ENCODE measurements around the gene SHANK1. TPM values are rescaled to one million over a fixed set of nuclear protein-coding genes. Genes with fewer than 3 reads are reported as not detected.

The SHANK1 gene
- total and polyA plus RNA-seq, 2 of the 4 experiments (the other 2 are of a cell fraction), result 6.1 to 6.7 TPM

DNA sequence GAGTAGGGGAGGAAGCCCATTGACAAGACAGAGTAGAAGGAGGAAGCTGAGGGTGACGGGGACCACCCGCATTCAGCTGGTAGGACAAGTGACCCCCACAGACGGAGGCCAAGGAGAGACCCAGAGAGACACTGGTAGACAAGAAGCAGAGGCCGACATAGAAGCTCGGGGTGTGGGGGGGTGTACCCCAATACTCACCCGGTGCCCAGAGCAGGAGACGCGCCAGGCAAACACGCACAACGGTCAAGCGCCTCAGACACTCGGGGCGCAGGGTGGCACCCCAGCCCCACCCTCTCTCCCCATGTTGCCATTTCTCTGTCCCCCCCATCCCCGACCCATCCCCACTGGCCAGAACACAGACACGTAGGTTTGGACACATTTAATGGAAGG, 23.5 kb downstream of the SHANK1 start:
- in situ Hi-C loops (cut with MboI; ENCODE audit: low sequenced_read_pairs) (no loop called here), intact Hi-C loops (cut with micrococcal nuclease) (no loop called here), dilution Hi-C loops (cut with HindIII; ENCODE audit: low sequenced_read_pairs, unreplicated experiment) (no loop called here)
- Histone ChIP-seq H3K27me3 (ENCODE audit: control insufficient read depth, insufficient read depth, low read length) (peaks cover 36% of the 10 kb centered on the region), H4K5ac (ENCODE audit: low read depth, low read length) (no peak overlapping the region), H4K8ac (ENCODE audit: low read depth in 2 of 2, low read length in 2 of 2) (no peak overlapping the region), H3K4ac (ENCODE audit: low read depth, low read length) (no peak overlapping the region), H2AFZ (replicated peaks; ENCODE audit: low read length, poor library complexity) (no peak overlapping the region), H3K9me1 (ENCODE audit: insufficient read depth, low read length) (peaks cover 3% of the 10 kb centered on the region; the same call in 1 of the 2 replicates), H2AK9ac (replicated peaks; ENCODE audit: low read depth, low read length, poor library complexity) (no peak overlapping the region), H3K56ac (ENCODE audit: extremely low read depth, insufficient read depth, low read length) (no peak overlapping the region), H3K4me3 (ENCODE audit: insufficient read depth, low read depth, low read length) (no peak overlapping the region), H3K27ac (ENCODE audit: insufficient read depth, low read length) (no peak overlapping the region), H3K14ac (replicated peaks; ENCODE audit: low read depth, low read length) (no peak overlapping the region), H4K20me1 (ENCODE audit: insufficient read depth, low read length) (no peaks in the 10 kb centered on the region; the same call in 1 of the 2 replicates), H3K18ac (ENCODE audit: low read depth, low read length) (no peak overlapping the region), H2BK15ac (ENCODE audit: low read depth, low read length) (no peak overlapping the region), H3K4me2 (ENCODE audit: low read depth, low read length) (no peak overlapping the region), H2AK5ac (ENCODE audit: low read depth, low read length) (no peak overlapping the region), H3K79me1 (ENCODE audit: low read depth in 1 of 2, low read length in 2 of 2) (no peaks in the 10 kb centered on the region), H3K9ac (ENCODE audit: low read depth, low read length) (no peak overlapping the region), H2BK120ac (ENCODE audit: low read depth, low read length) (no peak overlapping the region), H2BK20ac (ENCODE audit: low read depth, low read length) (no peak overlapping the region), H3K9me3 (ENCODE audit: control insufficient read depth, insufficient read depth, low read length) (no peaks in the 10 kb centered on the region), H3K4me1 (ENCODE audit: control insufficient read depth, insufficient read depth, low read length) (no peaks in the 10 kb centered on the region; the same call in 1 of the 2 replicates), H3K23ac (ENCODE audit: low read depth, low read length) (no peak overlapping the region), H4K91ac (ENCODE audit: insufficient read depth, low read depth, low read length) (no peak overlapping the region), H2BK5ac (ENCODE audit: low read depth, low read length, poor library complexity, severe bottlenecking) (no peak overlapping the region), H3K36me3 (ENCODE audit: control insufficient read depth, insufficient read depth, low read length) (no peaks in the 10 kb centered on the region)
- no peak for DNase-seq
- CTCF ChIA-PET, result no interaction called here
- TF ChIP-seq MAZ (IDR thresholded peaks at IDR 0.05; ENCODE audit: borderline replicate concordance, low read depth, low read length) (no peak), POLR2A (IDR thresholded peaks at IDR 0.05; ENCODE audit: low read depth, low read length) (no peak), SMC3 (IDR thresholded peaks at IDR 0.05; ENCODE audit: low read depth, low read length) (no peak), RFX5 (IDR thresholded peaks at IDR 0.05; ENCODE audit: low read depth, low read length) (no peak), FOS (IDR thresholded peaks at IDR 0.05; ENCODE audit: low read depth, low read length) (no peak), CEBPB (IDR thresholded peaks at IDR 0.05; ENCODE audit: low read depth, low read length) (no peak), MAFK (IDR thresholded peaks at IDR 0.05; ENCODE audit: low read depth, low read length) (no peak)
- TF ChIP-seq, protein P1, sequence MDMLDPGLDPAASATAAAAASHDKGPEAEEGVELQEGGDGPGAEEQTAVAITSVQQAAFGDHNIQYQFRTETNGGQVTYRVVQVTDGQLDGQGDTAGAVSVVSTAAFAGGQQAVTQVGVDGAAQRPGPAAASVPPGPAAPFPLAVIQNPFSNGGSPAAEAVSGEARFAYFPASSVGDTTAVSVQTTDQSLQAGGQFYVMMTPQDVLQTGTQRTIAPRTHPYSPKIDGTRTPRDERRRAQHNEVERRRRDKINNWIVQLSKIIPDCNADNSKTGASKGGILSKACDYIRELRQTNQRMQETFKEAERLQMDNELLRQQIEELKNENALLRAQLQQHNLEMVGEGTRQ (IDR thresholded peaks at IDR 0.05; ENCODE audit: low read depth, low read length), result no peak
- POLR2A ChIA-PET (ENCODE audit: unreplicated experiment), result no interaction called here
- BruUV-seq (replicated peaks), result no TSS peak
- ATAC-seq (ENCODE audit: low read depth), result no peak
- WGBS, 2 experiments (ENCODE audit: extremely low coverage in 2 of 2, insufficient read length in 1 of 2), result 60% methylated on average over 1 of the region's 15 CpGs; no CpG with 5 or more reads in 1 of the 2 experiments
